Astrocyte of the spinal cord (primary cell): ENCODE results near the gene CXCL12.
A peak's percentile ranks its signal among the peaks of the same experiment; 100 is the strongest.

Experiments used
- DNase-seq: peaks from one replicate; pipeline ENCODE4 v3.0.0; 2011; ENCODE audit warnings: low read depth, low spot score
- H3K4me3 ChIP-seq: 2 replicates; pipeline ENCODE4 v1.5.1; 2011; ENCODE audit warnings: low read depth, mild to moderate bottlenecking, low read length, moderate library complexity
- in situ Hi-C: cut with HindIII; loops from 2 replicates; pipeline ENCODE4 v1.10.0; 2017; ENCODE audit warnings: low sequenced_read_pairs
- TF ChIP-seq, protein P1 (sequence below): IDR thresholded peaks from 2 replicates; pipeline ENCODE4 v1.5.1; 2012; ENCODE audit warnings: low read depth, mild to moderate bottlenecking, low read length, inconsistent platforms

The CXCL12 gene

DNA sequence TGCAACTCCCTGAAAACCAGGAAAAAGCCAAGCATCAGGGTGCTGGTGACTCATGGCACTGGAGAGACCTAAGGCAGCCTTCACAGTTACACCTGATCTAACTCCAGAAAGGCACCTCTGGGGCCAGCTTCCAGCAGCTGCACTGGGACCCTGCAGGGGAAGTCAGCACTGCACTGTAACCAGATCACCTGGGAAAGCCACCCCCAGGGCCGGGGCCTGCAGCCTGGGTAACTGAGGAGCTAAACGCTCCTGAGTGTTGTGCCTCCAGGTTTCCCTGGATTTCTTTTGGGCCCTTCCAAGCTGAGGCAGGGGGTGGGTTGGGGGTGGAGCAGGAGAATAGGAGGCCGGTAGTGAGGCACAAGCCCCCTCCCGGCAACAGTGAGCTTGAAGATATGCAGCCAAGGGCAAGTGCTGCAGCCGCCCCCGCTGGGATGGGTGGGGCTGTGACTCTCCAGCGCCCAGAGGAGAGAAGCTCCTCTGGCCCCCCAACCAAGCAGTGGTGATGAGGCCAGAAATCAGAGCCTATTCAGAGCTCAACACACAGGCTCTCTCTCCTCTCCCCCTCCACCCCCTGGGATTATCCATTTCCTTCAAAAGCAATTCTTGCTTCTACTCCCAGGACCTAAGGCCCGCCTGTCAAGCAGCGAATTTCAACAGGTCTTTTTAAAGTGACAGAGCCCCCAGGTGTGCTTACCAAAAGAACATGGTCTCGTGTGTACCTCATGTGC lies 2.6 kb downstream of the CXCL12 start:
- in situ Hi-C loops = no loop called here
- no peak for DNase-seq
- TF ChIP-seq, protein P1, sequence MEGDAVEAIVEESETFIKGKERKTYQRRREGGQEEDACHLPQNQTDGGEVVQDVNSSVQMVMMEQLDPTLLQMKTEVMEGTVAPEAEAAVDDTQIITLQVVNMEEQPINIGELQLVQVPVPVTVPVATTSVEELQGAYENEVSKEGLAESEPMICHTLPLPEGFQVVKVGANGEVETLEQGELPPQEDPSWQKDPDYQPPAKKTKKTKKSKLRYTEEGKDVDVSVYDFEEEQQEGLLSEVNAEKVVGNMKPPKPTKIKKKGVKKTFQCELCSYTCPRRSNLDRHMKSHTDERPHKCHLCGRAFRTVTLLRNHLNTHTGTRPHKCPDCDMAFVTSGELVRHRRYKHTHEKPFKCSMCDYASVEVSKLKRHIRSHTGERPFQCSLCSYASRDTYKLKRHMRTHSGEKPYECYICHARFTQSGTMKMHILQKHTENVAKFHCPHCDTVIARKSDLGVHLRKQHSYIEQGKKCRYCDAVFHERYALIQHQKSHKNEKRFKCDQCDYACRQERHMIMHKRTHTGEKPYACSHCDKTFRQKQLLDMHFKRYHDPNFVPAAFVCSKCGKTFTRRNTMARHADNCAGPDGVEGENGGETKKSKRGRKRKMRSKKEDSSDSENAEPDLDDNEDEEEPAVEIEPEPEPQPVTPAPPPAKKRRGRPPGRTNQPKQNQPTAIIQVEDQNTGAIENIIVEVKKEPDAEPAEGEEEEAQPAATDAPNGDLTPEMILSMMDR = no peak
- peak overlapping the region; percentile 51 for H3K4me3 ChIP-seq

DNA sequence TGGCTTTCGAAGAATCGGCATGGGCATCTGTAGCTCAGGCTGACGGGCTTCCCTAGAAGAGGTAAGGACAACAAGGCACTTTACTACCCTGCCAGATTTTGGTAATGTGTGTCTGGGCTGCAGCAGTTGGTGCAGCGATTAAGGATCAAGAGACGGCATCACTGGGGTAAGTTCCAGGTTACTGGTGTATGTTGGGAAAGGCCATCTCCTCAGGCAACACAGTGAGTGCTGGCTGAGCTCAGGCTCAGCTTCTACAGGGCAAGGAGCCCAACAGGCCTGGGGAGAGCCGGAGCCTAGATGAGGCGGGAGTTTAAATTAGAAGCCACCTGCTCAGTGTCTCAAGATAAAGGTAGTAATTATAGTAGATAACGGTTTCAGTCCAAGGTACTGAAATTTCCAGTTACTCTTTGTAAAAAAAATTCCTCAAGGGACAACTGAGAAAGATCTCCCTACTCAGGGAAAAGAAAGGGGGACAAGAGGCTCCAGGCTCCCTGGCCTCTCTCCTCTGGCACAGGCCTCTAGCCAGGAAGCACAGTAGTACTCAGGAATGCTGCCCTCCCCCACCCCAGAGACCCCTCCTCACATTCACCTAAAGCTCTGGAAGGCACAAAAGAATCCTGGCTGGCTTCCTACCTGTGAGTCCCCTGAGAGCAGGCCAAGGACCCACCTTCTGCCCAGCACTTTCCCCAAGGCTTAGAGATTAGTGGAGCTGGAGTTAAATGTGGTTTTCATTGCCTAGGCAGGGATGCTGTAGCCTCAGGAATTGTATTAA lies 3.9 kb downstream of the CXCL12 start:
- no peak for DNase-seq
- no peak overlapping the region for H3K4me3 ChIP-seq
- TF ChIP-seq, protein P1 = no peak
- in situ Hi-C loops = no loop called here

- in situ Hi-C loops = no loop called here
Measured at GRCh38 chr10:44379907-44380306, 5.0 kb downstream of the CXCL12 start.

DNA sequence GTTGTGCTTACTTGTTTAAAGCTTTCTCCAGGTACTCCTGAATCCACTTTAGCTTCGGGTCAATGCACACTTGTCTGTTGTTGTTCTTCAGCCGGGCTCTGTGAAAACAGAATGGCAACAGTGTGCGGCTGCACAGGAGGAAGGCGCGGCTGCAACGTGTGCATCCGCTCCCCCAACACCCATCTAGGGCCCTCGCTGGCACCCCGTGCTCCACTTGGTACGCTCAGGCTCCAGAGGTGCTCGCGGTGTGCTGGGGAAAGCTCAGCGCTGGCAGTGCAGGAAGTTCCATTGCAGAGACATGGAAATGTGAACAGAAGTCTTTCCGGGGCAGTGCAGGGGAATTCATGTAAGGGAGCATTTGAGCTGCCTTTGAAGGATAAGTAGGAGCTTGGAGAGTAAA lies 6.3 kb downstream of the CXCL12 start:
- H3K4me3 ChIP-seq = no peak overlapping the region
- no peak for DNase-seq
- TF ChIP-seq, protein P1 = no peak
- in situ Hi-C loops = no loop called here

More at GRCh38 chr10:44379907-44380306, 5.0 kb downstream of the CXCL12 start:
- H3K4me3 ChIP-seq = no peak overlapping the region
- TF ChIP-seq, protein P1 = no peak
- no peak for DNase-seq

DNA sequence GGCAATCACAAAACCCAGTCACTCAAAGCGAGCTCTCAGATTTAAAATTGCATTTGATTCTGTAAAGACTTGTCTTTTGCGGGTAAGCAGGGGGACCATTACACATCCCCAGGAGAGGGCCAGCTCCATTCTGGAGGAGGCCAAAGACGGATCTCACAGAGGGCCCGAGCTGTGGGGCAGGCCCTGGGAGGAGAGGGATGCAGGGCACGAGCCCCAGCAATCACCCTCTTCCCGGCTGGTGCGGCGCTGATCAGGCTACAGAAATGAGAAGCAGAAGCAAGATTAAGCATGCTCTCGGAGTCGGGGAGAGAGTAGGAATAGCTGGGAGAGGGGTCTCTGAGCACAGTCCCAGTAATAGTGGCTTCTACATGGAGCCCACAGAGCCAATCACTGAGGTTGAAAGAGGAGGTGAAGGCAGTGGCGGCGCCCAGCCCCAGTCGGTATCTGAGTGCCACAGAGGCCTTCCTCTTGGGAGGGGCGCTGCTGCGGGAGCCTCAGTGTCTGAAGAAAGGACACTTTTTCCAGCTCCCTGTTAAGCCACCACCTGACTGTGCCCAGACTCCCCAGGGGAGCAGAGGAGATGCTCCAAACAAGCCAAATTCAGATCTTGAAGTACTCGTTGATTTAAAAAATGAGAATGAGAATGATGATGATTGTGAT lies 7.1 kb downstream of the CXCL12 start:
- in situ Hi-C loops = no loop called here
- no peak for DNase-seq
- H3K4me3 ChIP-seq = no peak overlapping the region
- TF ChIP-seq, protein P1 = no peak

GRCh38 chr10:44376472-44377099 lies 8.3 kb downstream of the CXCL12 start:
- in situ Hi-C loops = no loop called here
- TF ChIP-seq, protein P1 = no peak
- no peak for DNase-seq
- no peak overlapping the region for H3K4me3 ChIP-seq
